SKM-1 (cell line): Measurements from ENCODE around the gene NAPG.
"Not testable (repeated sequence)": the region's sequence is repeated elsewhere in the genome, so short reads cannot be mapped to it uniquely, and the experiment has no call there.

Experiments
- DNase-seq: peaks from one replicate; lab custom pipeline; 2025; ENCODE audit not compliant: unreplicated experiment; lab: John Stamatoyannopoulos, UW

Gene NAPG

GRCh38 chr18:10544093-10544748 is 18.4 kb downstream of the NAPG start:
- no peak for DNase-seq

GRCh38 chr18:10546557-10547300 is 20.9 kb downstream of the NAPG start:
- DNase-seq: no peak

DNA sequence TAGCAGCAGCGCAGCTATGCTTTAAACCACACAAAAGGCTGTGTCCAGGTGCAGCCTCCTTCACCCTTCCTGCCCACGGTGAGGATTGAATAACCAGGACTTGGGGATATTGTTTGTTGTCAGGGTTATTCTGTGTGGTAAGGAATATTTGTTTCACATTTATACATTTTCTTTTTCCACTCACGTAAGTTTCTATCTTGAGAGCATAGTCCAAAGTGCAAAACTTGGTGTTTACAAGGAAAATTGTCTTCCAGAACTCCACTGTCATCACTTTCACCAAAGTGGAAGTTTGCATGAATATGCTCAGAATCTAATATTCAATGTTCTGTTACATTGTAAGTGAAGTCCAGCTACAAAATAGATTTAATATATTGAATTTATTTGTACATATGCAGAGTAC is 26.4 kb downstream of the NAPG start:
- no peak for DNase-seq

GRCh38 chr18:10556251-10556650 is 30.4 kb downstream of the NAPG start:
- DNase-seq: not testable (repeated sequence)

GRCh38 chr18:10557085-10557677 is 31.4 kb downstream of the NAPG start:
- DNase-seq: no peak

DNA sequence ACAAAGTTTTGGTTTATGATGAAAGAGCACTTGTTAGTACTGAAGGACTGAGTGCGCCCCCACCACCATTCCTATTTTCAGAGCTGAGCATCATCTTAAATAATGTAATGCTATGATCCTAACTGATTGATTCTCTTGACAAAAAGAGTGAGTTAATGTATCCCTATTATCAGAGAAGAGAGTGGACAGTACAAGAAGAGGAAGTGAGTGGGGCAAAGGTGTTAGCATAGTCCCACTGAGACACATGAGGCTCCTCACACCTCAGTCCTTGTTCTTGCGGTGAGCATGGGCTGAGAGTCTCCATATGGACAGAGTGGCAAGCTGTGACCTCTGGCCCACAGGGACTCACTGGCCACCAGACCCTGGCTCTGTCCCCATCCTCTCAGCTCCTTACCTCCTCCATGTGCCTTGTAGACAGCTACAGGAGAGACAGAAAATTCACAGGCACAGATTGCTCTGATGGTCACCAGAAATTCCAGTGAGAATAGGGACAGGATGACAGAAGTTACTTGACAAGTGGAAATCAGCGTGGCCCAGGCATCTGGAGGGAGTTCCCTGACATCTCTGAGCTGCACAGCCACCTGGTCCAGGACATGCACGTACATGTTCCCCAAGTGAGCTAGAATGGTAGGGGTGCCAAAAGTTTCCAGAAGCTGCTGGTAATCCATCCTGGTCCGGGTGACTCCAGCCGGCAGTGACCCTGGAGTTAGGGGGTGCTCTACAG is 32.6 kb downstream of the NAPG start:
- DNase-seq: no peak

DNA sequence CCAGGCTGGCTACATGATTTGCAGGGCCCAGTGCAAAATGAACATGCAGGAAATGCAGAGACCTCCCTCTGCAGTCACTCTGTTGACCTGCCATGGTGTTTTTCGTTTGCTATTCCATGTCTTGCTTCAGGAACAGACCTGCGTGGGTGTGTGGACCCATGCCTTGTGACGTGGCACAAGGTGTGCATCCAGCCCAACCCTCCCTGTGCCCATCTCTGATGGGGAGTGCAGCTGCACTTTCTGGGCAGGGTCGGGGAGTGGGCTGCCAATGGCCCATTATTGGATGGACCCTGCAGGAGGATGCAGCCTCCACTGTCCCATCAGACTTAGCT is 33.1 kb downstream of the NAPG start:
- DNase-seq: no peak

DNA sequence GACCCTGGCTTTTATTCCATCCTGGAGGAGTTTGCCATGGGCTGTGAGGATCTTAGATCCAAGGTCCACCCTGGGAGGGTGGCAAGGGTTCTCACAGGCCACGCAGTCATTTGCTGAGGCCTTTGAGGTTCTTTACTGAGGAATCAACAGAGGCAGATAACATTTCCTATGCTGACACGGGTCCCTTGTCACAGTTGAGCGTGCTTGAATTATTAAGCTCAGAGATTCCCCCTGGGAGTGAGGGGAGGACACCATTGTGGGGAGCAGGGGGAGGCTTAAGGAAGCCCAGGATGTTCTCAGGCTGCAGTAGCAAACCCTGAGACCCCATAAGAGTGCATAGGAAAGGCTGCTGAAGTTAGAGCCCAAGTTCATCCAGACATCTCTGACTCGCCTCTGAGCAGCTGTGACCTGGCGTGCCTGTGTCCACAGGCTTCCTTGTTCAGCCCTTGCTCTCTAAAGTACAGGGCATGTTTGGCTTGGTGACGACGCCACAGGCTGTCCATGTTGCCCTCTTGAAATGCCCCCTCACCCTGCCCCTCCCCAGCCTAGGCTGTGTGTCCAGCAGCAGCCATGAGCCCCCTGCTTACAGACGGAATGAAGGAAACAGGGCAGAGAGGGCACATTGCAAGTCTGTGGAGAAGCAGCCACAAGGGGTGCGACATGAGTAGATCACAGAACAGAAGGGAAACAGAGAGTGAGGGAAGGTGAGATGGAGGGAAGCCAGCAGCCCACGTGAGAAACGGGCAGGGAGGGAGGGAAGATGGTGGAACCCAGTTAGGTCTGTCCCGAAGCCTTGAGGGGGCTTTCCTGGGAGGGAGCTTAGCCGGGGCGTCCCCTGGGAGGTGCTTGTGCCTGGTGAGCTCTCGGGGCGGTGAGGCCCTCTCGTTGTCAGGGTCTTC is 34.0 kb downstream of the NAPG start:
- no peak for DNase-seq

GRCh38 chr18:10560452-10561045 is 34.7 kb downstream of the NAPG start:
- peak; percentile 22 for DNase-seq

GRCh38 chr18:10562773-10563160 is 36.9 kb downstream of the NAPG start:
- DNase-seq: no peak

GRCh38 chr18:10563886-10564285 is 38.1 kb downstream of the NAPG start:
- DNase-seq: no peak

DNA sequence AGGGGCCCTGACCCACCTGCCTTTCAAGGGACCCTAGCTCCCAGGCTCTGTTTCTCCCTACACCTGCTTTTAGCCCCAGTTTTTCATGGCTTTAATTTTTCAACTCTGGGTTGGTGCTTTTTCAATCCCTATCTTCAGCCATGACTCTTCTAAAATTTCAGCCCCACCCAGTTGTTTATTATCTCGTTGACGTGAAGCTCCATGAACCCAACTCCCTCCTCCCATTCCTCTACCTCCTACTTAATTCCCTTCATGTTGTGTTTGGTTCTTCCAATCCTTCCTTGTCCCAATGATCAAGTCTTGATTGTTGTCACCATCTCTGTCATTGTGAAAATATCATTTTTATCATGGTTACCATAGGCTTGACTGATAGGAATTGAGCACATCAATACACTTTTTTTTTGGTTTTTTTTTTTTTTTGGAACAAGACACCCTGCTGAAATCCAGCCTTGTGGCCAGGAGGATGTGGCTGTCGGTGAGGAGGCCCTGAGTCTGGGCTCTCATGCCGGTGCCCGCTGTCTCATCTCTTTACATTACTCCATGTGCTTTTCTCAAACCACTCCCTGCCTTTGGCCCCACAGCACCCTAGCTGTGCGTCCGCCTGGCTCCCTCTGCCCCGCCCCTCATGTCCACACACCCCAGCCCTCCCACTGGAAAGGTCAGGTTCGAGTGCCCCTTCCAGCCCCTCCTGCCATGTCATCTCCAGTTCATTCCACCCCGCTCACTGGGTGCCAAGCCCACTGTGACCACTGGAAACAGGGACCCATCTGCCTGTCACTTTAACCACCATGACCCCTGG is 39.3 kb downstream of the NAPG start:
- DNase-seq: no peak

DNA sequence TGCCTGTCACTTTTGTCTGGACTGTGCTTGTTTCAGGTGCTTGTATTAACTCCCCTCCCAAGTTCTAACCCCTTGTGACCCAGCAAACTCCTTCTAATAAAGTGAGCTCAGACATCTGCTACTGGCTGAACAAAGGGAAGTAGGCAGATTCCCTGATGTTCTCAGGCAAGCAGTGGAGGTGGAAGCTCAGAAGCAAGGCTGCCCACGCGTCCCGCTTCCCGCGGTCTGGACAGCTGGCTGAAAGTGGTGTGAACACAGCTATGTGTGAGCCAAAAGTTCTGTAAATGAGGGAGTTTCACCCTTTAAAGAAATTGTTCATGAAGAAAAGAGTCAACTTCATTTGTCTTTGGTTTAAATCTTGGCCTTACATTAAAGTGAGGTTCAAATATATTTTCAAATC is 40.0 kb downstream of the NAPG start:
- no peak for DNase-seq

DNA sequence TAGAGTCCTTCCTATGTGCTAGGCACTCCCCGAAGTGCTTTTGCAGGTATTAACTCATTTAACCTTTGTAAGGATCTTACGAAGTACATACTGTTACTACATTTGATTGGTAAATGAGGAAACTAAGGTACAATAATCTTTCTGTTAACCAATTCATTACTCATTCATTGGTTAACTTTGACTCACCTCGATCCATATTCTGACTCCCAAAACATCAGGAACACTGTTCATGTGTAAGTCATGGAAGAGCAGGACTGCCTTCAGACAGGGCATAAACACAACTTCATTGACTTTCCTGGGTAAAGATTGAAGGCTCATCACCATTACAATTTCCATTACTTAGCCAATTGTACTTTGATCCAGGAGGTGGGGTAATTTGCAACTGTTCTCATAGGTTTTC is 40.6 kb downstream of the NAPG start:
- DNase-seq: no peak

DNA sequence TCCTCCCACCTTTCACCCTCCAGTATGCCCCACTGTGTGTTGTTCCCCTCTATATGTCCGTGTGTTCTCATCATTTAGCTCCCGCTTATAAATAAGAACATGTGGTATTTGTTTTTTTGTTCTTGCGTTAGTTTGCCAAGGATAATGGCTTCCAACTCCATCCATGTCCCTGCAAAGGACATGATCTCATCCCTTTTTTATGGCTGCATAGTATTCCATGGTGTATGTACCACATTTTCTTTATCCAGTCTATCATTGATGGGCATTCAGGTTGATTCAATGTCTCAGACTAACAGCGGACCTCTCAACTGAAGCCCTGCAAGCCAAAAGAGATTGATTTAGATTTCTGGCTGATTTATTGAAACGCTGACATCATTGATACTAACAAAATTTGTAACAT is 44.1 kb downstream of the NAPG start:
- not testable (repeated sequence) for DNase-seq

- no peak for DNase-seq
These were observed 44.8 kb downstream of the NAPG start for GRCh38 chr18:10570622-10571021.

GRCh38 chr18:10571537-10571936 is 45.7 kb downstream of the NAPG start:
- DNase-seq: no peak

DNA sequence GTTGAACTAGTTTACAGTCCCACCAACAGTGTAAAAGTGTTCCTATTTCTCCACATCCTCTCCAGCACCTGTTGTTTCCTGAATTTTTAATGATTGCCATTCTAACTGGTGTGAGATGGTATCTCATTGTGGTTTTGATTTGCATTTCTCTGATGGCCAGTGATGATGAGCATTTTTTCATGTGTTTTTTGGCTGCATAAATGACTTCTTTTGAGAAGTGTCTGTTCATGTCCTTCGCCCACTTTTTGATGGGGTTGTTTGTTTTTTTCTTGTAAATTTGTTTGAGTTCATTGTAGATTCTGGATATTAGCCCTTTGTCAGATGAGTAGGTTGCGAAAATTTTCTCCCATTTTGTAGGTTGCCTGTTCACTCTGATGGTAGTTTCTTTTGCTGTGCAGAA is 47.4 kb downstream of the NAPG start:
- DNase-seq: not testable (repeated sequence)

DNA sequence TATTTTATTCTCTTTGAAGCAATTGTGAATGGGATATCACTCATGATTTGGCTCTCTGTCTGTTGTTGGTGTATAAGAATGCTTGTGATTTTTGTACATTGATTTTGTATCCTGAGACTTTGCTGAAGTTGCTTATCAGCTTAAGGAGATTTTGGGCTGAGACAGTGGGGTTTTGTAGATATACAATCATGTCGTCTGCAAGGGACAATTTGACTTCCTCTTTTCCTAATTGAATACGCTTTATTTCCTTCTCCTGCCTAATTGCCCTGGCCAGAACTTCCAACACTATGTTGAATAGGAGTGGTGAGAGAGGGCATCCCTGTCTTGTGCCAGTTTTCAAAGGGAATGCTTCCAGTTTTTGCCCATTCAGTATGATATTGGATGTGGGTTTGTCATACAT is 48.6 kb downstream of the NAPG start:
- not testable (repeated sequence) for DNase-seq
